ENCODE measurements around the gene LLGL2. TPM values are rescaled to one million over a fixed set of nuclear protein-coding genes. Genes with fewer than 3 reads are reported as not detected.

The LLGL2 gene
- total RNA-seq, 1 experiment from 2014 or later = 1.2 TPM

DNA sequence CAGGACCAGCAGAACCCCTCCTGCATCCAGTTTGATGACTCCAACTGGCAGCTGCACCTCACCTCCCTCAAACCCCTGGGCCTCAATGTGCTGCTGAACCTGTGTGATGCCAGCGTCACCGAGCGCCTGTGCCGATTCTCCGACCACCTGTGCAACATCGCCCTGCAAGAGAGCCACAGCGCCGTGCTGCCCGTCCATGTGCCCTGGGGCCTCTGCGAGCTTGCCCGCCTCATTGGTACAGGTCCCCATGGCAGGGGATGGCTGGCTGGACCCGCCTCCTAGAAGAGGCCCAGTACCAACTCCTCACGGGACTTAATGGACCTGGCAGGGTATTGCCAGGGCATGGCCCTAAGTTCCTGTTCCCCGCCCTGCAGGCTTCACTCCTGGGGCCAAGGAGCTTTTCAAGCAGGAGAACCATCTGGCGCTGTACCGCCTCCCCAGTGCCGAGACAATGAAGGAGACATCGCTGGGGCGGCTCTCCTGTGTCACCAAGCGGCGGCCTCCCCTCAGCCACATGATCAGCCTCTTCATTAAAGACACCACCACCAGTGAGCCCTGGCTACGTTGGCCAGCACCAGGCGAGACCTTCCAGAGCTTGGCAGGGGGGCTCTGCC, 32.8 kb upstream of the LLGL2 start:
- DNase-seq (ENCODE audit: low read depth) = no peak

DNA sequence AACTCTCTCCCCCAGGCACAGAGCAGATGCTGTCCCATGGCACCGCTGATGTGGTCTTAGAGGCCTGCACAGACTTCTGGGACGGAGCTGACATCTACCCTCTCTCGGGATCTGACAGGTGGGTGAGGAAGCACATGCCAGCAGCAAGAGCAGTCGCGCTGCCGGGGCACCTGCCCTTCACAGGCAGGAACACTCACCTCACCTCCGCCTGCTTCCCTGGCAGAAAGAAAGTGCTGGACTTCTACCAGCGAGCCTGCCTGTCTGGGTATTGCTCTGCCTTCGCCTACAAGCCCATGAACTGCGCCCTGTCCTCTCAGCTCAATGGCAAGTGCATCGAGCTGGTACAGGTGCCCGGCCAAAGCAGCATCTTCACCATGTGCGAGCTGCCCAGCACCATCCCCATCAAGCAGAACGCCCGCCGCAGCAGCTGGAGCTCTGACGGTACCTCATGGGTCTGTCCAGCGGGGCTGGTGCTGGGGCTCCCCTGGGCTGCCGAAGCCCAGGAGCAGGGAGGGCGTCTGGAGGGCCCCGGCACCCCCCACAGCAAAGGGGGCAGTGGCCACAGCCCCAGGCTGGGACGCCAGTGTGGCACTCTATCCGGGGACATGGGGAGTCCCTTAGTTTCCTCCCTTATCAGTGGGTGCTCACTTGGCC, 31.9 kb upstream of the LLGL2 start:
- no peak for DNase-seq (ENCODE audit: low read depth)

DNA sequence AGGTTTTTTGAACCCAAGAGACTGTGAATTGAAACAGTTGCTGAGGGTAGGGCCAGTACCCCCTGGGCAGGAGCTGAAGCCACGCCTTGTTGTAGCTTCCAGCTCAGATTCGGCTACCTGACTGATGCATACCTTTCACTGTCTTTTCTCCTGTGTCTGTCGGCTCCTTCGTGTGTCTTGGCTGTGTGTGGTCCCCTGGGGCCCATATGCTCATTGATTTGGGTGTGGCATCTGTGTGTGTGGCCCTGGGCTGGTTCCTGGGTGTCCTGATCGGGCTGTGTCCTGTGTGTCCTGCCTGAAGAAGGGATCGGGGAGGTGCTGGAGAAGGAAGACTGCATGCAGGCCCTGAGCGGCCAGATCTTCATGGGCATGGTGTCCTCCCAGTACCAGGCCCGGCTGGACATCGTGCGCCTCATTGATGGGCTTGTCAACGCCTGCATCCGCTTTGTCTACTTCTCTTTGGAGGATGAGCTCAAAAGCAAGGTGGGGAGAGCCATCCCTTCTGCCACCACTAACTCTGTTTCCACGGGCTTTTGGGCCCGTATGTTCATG, 31.1 kb upstream of the LLGL2 start:
- DNase-seq (ENCODE audit: low read depth) = no peak

DNA sequence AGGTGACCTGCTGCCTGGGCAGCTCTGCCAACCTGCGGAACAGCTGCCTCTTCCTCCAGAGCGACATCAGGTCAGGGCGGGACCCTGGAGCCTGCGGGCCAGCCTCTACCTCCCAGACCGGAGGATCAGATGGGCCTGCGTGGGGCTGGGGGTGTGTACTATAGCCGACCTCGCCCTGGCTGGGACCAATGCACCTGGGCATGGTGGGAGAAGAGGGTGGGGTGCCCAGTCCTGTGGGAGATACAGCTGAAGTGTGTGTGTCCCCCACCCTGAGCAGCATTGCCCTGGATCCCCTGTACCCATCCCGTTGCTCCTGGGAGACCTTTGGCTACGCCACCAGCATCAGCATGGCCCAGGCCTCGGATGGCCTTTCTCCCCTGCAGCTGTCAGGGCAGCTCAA, 29.5 kb upstream of the LLGL2 start:
- DNase-seq (ENCODE audit: low read depth) = no peak

DNA sequence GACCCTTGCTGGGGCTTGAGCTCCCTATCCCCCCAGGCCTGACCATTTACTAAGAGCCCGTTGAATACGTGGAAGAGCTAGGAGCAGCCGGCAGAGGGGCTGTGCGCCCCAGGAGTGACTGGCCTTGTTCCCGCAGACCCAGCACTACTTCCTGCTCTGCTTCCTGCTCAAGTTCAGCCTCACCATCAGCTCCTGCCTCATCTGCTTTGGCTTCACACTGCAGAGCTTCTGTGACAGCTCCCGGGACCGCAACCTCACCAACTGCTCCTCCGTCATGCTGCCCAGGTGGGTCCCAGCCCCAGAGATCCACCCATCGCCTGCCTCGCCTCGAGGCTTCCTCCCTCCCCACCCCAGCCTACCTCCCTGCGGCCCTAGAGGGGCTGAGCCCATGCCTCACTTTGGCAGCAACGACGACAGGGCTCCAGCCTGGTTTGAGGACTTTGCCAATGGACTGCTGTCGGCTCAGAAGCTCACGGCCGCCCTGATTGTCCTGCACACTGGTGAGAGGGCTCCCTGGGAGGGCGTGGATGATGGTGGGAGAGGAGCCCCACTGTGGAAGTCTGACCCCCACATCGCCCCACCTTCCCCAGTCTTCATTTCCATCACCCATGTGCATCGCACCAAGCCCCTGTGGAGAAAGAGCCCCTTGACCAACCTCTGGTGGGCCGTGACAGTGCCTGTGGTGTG, 27.3 kb upstream of the LLGL2 start:
- DNase-seq (ENCODE audit: low read depth) = no peak

DNA sequence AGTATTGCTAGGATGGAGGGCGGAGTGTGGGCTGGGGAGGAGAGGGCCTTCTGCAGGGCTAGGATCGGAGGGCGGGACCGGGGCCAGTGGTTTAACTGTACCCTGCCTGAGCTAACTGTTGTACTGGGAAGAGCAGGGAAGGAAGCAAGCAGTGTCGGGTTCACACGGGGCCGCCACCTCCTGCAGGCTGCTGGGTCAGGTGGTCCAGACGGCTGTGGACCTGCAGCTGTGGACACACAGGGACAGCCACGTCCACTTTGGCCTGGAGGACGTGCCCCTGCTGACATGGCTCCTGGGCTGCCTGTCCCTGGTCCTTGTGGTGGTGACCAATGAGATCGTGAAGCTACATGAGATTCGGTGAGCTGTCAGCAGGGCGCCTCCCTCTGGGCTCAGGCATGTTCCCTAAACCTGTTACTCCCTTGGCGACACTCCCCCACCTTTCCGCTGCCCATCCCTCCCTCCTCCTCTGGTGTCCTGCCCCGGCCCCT, 26.7 kb upstream of the LLGL2 start:
- DNase-seq (ENCODE audit: low read depth) = no peak

DNA sequence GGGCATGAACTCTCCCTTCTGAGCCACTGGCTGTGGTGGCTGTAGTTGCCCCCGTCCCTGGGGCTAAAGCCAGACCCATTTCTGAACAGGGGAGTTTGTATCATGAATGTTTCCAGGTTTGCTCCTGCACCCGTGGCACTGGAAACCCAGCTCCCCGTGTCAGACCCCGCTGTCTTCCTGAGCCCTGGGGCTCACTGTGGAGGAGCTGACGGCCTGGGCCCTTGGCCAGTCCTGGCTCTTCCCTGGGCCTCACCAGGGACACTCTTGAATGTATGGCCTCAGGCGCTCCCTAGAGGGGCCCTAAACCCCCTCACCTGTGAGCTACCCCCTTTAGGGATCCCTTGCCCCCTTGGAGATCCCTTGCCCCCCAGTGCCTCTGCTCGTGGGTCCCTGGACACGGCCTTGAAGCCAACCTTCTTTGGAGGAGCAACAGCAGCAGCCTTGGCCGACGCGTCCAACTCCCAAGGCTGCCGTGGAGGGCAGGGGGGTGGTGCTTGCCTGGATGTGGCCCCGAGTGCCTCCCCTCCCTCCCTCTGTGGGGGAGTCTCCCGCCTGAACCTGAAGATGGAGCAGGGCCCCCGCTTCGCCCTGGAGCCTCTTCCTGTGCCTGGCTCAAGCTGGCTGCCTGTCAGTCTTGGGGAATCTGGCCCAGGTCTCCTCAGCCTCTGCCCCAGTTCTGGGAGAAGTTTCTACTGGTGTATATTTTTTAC, 26.0 kb upstream of the LLGL2 start:
- no peak for DNase-seq (ENCODE audit: low read depth)

DNA sequence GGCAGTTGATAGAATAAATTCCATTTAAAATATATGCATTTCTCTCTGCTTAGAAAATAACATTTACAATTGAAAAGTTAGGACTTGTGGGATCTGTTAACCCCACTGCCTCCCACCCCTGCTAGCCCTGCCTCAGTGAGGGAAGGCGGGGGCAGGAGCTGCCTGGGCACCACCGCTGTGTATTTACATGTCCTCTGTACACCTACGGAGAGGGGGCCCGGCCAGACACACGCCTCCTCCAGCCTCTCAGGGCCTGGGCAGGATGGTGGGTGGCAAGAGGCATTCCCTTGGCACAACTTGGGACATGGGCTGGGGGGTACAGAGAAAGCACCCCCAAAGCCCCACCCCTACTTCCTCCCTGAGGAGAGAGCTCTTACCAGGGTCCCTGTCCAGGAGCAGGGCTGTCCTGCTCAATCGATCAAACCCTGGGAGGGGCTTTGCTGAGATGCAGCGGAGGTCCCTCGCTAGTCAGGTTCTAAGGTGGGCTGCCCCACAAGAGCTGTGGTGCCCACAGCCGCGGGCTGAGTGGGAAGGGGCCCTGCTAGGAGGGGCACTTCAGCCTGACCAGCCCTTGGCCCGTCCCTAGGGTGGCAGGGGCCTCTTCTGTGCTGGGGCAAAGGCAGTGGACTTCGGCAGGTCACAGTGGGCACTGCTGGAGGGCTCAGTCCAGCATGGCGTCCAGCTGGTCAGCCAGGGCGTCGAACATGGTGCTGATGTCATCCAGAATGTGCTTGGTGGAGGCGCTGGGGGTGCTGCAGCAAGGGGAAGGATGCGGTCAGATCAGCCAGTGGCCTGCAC, 24.9 kb upstream of the LLGL2 start:
- DNase-seq (ENCODE audit: low read depth) = no peak

DNA sequence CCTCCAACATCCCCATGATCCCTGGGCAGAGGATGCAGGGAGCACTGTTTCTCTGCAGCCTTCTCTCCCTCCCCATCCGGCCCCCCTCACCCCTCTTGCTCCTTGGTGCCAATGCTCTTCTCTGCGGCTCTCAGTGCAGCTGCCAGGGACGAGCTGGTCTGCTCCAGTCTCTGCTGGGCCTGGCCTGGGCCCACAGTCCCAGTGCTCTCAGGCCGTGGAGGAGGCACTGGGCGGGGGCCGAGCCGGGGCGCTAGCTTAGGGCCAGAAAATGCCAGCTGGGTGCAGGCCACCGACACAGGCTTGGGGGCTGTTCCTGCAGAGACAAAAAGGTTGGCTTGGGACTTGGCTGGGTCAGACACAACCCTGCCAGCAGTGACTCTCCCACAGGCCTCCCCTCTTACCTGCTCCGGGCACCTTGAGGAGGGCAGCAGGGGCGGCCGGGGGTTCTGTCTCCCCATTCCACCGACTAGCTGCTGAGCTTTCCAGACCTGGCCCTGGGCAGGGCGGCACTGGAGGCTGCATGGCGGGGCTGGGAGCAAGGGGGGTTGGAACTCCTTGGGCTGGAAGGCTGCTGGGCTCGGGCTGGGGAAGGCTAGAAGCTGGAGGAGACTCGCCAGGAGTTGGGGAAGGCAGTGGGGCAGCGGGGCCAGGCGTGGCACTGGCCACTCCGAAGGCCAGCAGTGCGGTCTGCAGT, 24.0 kb upstream of the LLGL2 start:
- DNase-seq (ENCODE audit: low read depth) = no peak

DNA sequence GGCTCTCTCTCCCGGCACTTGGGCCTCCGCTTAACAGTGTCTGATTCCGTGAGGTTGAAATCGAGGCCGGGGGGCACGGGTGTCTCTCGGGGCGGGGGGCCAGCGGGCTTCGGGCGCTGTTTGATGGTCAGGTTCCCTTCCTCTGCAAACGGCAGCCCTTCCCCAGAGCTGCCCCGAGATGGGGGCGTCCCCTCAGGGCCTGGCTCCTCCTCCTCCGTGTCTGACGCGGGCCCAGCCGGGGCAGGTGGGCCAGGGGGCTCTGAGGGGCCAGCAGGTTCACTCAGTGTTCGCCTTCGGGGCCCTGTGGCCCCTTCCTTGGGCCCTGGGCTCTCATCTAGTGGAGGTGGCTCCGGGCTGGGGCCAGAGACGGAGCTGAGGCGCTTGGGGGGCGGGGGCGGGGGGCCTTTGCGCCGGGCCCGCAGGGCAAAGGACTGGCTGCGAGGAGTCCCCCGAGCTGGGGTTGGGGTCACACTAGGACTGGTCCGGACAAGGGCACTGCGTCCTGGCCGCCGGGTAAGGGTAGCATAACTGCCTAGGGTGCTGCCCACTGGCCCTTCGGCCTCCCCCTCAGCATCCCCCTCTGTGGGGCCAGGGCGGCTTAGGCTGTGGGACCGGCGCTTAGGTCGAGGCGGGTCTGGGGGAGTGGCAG, 23.3 kb upstream of the LLGL2 start:
- no peak for DNase-seq (ENCODE audit: low read depth)

DNA sequence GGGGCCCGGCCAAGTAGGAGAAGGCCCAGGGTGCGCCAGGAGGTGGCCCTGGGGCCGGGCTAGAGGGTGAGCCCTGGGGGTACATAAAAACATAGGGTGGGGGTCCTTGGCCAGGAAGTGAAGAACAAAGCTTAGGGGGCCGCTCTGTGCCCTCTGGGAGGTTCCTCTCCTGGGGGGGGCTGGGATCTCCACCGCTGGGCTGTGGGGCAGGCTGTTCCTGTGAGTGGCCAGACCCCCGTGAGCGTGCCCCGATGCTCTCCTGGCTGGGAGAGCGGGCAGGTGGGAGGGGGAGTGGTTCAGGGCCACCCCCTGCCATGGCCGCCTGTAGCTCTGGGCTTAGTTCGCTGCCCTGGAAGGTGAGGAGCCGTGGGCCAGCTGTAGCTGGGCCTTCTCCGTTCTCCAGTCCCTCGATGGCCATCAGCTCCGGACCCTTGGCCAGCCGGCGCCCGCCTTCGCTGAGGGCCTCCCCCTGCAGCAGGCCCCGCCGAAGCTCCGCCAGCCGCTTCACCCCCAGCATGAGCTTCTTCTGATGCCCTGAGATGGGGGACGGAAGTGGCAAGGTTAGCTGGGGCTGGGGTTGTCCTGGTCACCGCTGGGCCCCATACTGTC, 22.7 kb upstream of the LLGL2 start:
- no peak for DNase-seq (ENCODE audit: low read depth)

DNA sequence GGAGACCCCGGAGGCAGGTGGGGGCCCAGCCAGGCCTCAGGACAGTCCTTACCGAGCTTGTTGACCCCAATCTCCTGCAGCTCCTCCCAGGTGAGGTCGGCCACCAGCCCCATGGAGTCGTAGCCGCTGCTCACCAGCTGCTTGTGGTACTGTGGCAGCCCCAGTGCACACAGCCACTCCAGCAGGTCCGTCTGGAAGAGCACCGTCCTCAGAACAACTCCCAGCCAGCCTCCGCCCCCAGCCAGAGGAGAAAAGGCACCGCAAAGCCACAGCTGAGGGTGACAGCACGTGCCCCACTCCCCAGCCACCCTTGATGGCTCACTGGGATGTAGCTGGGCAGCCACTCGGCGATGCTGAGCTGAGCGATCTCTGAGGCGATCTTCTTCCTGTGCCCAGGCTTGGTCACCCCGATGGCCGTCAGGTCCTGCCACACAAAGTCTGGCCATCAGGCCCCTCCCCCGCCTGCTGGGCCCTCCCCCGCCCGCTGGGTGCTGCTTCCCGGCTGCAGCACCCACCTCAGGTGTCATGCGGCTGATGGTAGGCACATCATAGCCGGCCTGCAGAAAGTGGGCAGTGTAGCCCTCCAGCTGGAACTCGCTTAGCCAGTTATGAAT, 22.1 kb upstream of the LLGL2 start:
- DNase-seq (ENCODE audit: low read depth) = no peak

DNA sequence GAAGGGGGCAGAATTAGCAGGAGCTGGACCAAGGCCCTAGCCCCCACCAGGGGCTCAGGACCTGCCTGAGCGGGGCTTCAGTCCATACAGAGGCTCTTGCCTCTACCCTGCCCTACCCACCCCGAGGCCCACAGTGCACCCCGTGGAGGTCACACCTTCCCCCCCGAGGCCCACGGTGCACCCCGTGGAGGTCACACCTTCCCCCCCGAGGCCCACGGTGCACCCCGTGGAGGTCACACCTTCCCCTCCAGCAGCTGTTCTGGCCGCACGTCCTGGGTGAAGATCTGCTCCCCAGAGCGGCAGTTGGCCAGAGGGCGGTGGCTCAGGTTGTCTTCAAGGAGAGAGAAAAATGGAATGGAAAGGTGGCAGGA, 21.5 kb upstream of the LLGL2 start:
- no peak for DNase-seq (ENCODE audit: low read depth)

DNA sequence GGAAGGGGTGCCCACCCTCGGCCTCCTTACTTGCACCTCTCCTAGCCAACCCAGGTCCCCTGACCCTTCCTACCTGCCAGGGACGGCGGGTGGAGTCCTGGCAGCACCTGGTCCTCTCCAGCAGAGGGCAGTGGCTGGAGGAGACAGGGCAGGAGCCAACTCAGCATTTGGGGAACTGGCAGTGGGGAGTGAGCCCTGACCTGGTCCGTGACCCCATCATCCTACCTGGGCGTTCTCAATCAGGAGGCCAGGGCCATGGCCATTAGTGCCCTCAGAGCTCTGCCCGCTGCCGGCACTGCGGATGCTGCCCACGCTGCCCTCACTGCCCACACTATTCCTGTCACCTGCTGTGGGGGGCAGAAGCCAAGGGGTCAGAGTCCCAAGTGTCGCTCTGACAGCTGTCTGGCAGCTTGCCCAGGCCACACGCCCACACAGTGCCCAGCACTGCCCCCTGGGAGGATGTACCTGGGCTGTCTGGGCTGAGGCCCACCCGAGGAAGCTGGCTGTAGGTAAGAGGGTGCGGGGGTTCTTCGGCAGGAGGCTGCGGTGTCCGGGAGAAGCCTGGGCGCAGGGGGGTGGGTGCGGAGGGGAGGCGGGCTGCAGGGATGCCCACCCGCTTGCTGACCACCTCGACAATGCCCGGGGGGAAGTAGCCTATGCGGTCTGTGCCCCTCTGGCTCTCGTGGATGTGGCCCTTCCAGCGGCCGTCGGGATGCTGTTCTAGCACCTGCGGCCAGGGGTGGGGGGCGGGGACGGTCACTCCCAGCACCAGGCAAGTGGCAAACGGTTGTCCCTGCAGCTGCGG, 20.9 kb upstream of the LLGL2 start:
- DNase-seq (ENCODE audit: low read depth) = no peak

DNA sequence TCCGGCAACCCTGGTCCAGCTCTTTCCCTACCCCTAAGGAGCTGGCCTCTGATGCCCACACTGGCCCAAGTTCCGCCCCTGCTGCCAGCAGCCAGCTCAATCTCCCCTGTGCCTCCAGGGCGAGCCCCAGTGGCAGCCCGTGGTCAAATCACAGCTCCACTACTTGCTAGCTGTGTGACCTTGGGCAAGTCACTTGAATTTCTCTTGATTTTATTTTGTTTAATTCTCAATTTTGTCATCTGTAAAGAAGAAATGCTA, 20.4 kb upstream of the LLGL2 start:
- no peak for DNase-seq (ENCODE audit: low read depth)

DNA sequence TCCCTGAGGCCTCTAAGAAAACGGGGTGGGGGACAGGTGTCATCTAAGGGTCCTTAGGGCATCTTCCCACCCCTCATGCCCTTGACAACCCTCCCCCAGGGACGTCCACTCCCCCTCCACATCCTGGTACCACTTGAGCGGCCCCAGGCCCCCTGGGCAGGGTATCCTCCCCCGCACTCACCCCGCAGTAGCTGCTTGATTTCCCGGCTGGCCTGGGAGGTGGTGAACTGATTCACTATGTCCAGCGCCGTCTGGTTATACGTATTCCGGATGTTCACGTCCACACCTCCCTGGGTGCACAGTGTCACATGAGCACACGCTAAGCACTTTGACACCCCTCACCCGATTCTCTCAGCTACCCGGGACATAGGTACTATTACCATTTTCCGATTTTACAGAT, 19.9 kb upstream of the LLGL2 start:
- no peak for DNase-seq (ENCODE audit: low read depth)

DNA sequence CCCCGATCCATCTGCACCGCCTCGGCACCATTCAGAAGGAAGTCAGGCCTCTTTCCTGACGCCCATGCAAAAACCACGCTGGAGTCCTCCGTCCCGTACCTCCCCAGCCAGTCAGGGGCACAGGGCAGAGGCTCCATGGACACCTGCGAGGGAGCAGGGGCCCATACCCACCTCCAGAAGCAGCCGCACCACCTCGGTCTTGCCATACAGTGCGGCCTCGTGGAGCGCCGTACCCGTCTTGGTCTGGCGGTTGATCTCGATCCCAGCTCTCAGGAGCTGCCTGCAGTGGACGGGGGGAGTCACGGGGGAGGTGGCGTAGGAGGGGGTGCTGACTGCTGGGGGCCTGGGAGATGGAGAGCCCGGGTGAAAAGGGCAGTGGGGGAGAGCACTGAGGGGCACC, 19.4 kb upstream of the LLGL2 start:
- no peak for DNase-seq (ENCODE audit: low read depth)

DNA sequence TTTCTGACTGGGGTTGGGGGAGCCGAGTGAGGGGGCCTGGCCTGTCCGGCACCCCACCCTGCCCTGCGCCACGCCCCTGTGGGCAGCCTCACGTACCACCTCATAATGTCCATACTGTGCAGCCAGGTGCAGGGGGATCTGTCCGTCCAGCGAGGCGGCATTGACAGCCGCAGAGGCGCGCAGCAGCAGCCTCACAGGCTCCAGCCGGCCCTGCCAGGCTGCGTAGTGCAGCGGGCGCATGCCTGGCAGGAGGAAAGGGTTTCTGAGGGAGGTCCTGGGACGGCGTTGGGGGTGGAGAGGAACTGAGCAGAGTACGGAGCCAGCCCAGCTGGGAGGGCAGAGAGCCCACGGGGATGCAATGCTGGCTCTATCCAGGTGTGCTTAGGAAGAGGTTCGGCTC, 18.6 kb upstream of the LLGL2 start:
- DNase-seq (ENCODE audit: low read depth) = no peak
